ENCODE results near the gene STARD5. TPM values are rescaled to one million over a fixed set of nuclear protein-coding genes. Genes with fewer than 3 reads are reported as not detected.

The STARD5 gene
- total and polyA plus RNA-seq, 9 of the 15 experiments (the other 6 are each of a cell fraction or from before 2014, with no cell fraction given), result 1.7 to 5.7 (median 2.2) TPM

DNA sequence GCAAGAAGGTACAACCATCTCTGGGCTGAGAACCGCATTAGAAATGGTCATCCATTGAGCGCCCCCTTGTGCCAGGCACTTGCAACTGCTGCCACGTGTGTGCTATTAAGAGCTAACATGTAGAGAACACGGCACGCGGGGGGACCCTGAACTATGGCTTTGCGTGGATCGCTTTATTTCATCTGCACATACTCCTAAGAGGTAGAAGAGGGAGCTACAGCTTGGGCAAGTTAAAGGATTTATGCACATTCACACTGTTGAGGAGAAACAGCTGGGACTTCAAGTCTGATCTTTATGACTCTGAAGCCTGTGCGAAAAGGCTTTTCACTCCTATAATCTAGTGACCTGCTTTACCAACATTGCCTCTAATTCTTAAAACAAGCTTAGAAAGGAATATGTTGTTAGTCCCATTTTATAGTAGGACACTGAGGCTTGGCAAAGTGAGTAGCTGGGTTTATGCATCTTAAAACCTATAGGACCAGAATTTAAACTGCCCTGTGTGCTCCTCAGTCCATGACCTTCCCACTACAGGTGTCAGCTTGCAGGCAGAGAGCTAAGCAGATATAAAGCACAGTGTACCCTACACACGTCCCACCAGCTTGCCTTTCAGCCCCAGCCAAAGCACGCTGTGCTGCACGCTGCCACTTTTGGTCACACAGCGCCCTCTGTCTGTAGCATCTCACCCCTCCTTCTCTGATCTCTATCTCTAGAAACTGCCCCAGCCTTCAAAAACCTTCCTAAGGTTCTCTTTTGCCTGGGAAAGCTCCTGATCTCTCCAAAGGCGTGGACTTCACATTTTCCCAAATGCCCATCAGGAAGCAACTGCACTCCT, 57.8 kb downstream of the STARD5 start (continued):
- no peak for TF ChIP-seq KDM4B (IDR thresholded peaks at IDR 0.05; ENCODE audit: borderline replicate concordance in 2 of 2, low read depth in 1 of 2)
- TF ChIP-seq KDM2B (CRISPR knock-in tag; IDR thresholded peaks at IDR 0.05), result no peak
- TF ChIP-seq TAF1 (IDR thresholded peaks at IDR 0.05; ENCODE audit: control insufficient read depth, extremely low read depth, insufficient read depth, low read length, severe bottlenecking), result peak; percentile 40
- TF ChIP-seq, protein P1, sequence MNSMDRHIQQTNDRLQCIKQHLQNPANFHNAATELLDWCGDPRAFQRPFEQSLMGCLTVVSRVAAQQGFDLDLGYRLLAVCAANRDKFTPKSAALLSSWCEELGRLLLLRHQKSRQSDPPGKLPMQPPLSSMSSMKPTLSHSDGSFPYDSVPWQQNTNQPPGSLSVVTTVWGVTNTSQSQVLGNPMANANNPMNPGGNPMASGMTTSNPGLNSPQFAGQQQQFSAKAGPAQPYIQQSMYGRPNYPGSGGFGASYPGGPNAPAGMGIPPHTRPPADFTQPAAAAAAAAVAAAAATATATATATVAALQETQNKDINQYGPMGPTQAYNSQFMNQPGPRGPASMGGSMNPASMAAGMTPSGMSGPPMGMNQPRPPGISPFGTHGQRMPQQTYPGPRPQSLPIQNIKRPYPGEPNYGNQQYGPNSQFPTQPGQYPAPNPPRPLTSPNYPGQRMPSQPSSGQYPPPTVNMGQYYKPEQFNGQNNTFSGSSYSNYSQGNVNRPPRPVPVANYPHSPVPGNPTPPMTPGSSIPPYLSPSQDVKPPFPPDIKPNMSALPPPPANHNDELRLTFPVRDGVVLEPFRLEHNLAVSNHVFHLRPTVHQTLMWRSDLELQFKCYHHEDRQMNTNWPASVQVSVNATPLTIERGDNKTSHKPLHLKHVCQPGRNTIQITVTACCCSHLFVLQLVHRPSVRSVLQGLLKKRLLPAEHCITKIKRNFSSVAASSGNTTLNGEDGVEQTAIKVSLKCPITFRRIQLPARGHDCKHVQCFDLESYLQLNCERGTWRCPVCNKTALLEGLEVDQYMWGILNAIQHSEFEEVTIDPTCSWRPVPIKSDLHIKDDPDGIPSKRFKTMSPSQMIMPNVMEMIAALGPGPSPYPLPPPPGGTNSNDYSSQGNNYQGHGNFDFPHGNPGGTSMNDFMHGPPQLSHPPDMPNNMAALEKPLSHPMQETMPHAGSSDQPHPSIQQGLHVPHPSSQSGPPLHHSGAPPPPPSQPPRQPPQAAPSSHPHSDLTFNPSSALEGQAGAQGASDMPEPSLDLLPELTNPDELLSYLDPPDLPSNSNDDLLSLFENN (IDR thresholded peaks at IDR 0.05; ENCODE audit: low read depth in 2 of 2, low read length in 2 of 2), result no peak
- TF ChIP-seq MYC (IDR thresholded peaks at IDR 0.05; ENCODE audit: low read depth, low read length), result peak; percentile 95
- TF ChIP-seq MYC (CRISPR knock-in tag; IDR thresholded peaks at IDR 0.05; ENCODE audit: borderline replicate concordance, low read depth), result peak; percentile 27; the same call in 1 of the 2 replicates
- TF ChIP-seq ZNF274 (IDR thresholded peaks at IDR 0.05; ENCODE audit: borderline replicate concordance, low read depth, low read length), result no peak
- TF ChIP-seq, protein P2, sequence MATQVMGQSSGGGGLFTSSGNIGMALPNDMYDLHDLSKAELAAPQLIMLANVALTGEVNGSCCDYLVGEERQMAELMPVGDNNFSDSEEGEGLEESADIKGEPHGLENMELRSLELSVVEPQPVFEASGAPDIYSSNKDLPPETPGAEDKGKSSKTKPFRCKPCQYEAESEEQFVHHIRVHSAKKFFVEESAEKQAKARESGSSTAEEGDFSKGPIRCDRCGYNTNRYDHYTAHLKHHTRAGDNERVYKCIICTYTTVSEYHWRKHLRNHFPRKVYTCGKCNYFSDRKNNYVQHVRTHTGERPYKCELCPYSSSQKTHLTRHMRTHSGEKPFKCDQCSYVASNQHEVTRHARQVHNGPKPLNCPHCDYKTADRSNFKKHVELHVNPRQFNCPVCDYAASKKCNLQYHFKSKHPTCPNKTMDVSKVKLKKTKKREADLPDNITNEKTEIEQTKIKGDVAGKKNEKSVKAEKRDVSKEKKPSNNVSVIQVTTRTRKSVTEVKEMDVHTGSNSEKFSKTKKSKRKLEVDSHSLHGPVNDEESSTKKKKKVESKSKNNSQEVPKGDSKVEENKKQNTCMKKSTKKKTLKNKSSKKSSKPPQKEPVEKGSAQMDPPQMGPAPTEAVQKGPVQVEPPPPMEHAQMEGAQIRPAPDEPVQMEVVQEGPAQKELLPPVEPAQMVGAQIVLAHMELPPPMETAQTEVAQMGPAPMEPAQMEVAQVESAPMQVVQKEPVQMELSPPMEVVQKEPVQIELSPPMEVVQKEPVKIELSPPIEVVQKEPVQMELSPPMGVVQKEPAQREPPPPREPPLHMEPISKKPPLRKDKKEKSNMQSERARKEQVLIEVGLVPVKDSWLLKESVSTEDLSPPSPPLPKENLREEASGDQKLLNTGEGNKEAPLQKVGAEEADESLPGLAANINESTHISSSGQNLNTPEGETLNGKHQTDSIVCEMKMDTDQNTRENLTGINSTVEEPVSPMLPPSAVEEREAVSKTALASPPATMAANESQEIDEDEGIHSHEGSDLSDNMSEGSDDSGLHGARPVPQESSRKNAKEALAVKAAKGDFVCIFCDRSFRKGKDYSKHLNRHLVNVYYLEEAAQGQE (IDR thresholded peaks at IDR 0.05; ENCODE audit: borderline replicate concordance), result peak; percentile 78
- TF ChIP-seq, protein P2 (CRISPR knock-in tag; IDR thresholded peaks at IDR 0.05; ENCODE audit: low read depth), result no peak
- peak; percentile 61 for TF ChIP-seq L3MBTL2 (IDR thresholded peaks at IDR 0.05)
- no peak for TF ChIP-seq NUFIP1 (IDR thresholded peaks at IDR 0.05; ENCODE audit: partially characterized antibody)
- 0 out of 2 replicates have a peak, but pooled peaks have one; percentile 38 for TF ChIP-seq TEAD4 (IDR thresholded peaks at IDR 0.05; ENCODE audit: low read length)
- TF ChIP-seq TEAD4 (CRISPR knock-in tag; IDR thresholded peaks at IDR 0.05; ENCODE audit: borderline replicate concordance), result no peak
- TF ChIP-seq MCM5 (IDR thresholded peaks at IDR 0.05; ENCODE audit: low read depth), result no peak
- TF ChIP-seq ZSCAN32 (CRISPR knock-in tag; IDR thresholded peaks at IDR 0.05), result no peak
